Keratinocyte (primary cell): ENCODE measurements around the gene RGL1. TPM values are rescaled to one million over a fixed set of nuclear protein-coding genes. Genes with fewer than 3 reads are reported as not detected.
A peak's percentile ranks its signal among the peaks of the same experiment; 100 is the strongest.

ENCODE experiments used
- DNase-seq: peaks from one replicate; pipeline ENCODE4 v3.0.0-alpha.2; 2011; ENCODE audit warnings: low read depth, missing footprints, low spot score
- FAIRE-seq: peaks from 2 replicates; lab custom pipeline; 2011; peaks lifted over from hg19 to GRCh38; lab: Jason Lieb, UNC
- H2AFZ ChIP-seq: 2 replicates; pipeline ENCODE4 v1.6.0; 2012; ENCODE audit warnings: low read length, control low read depth, inconsistent platforms; ENCODE audit not compliant: control insufficient read depth
- H3K27ac ChIP-seq: 2 replicates; pipeline ENCODE4 v1.5.1; 2011; ENCODE audit warnings: low read length; ENCODE audit not compliant: control insufficient read depth, insufficient read depth
- H3K27me3 ChIP-seq: 3 replicates; pipeline ENCODE4 v1.6.0; 2011; ENCODE audit warnings: low read length; ENCODE audit not compliant: control insufficient read depth, insufficient read depth; ENCODE audit errors: extremely low read depth
- H3K36me3 ChIP-seq, 2 experiments: 2 replicates in 1 of 2; 3 replicates in 1 of 2; pipeline ENCODE4 v1.5.1; 2011; ENCODE audit warnings: low read length in 2 of 2, mild to moderate bottlenecking in 1 of 2; ENCODE audit not compliant: control insufficient read depth in 2 of 2, insufficient read depth in 2 of 2; ENCODE audit errors: extremely low read depth in 1 of 2
- H3K4me1 ChIP-seq: 3 replicates; pipeline ENCODE4 v1.5.1; 2011; ENCODE audit warnings: low read length; ENCODE audit not compliant: control insufficient read depth, insufficient read depth; ENCODE audit errors: extremely low read depth
- H3K4me2 ChIP-seq: 3 replicates; pipeline ENCODE4 v1.6.0; 2011; ENCODE audit warnings: low read depth, low read length; ENCODE audit not compliant: control insufficient read depth, insufficient read depth; ENCODE audit errors: extremely low read depth
- H3K4me3 ChIP-seq, 3 experiments: fragments of 200-600 bp in 1 of 3; sonication (generic) in 1 of 3; 2 replicates in 2 of 3; 3 replicates in 1 of 3; pipeline ENCODE4 v1.5.1; 2011 to 2016; ENCODE audit warnings: low read length in 3 of 3, mild to moderate bottlenecking in 3 of 3, control low read depth in 2 of 3, inconsistent platforms in 1 of 3, low read depth in 1 of 3, mixed read lengths in 1 of 3, mixed run types in 1 of 3, moderate library complexity in 1 of 3; ENCODE audit not compliant: control insufficient read depth in 2 of 3, insufficient read depth in 2 of 3; ENCODE audit errors: extremely low read depth in 1 of 3
- H3K79me2 ChIP-seq: 2 replicates; pipeline ENCODE4 v1.6.0; 2012; ENCODE audit warnings: low read length; ENCODE audit not compliant: control insufficient read depth, insufficient read depth
- H3K9ac ChIP-seq: 3 replicates; pipeline ENCODE4 v1.6.0; 2011; ENCODE audit warnings: low read length; ENCODE audit not compliant: control insufficient read depth, insufficient read depth; ENCODE audit errors: extremely low read depth
- H3K9me1 ChIP-seq: 3 replicates; pipeline ENCODE4 v1.6.0; 2011; ENCODE audit warnings: low read length; ENCODE audit not compliant: control insufficient read depth, insufficient read depth; ENCODE audit errors: extremely low read depth
- H3K9me3 ChIP-seq: 2 replicates; pipeline ENCODE4 v1.5.1; 2012; ENCODE audit warnings: low read depth, low read length; ENCODE audit not compliant: control insufficient read depth
- H4K20me1 ChIP-seq: 3 replicates; pipeline ENCODE4 v1.6.0; 2011; ENCODE audit warnings: low read length; ENCODE audit not compliant: control insufficient read depth, insufficient read depth; ENCODE audit errors: extremely low read depth
- CTCF ChIP-seq, 3 experiments: IDR thresholded peaks in 1 of 3; conservative IDR thresholded peaks in 1 of 3; optimal IDR thresholded peaks in 1 of 3; 2 replicates in 2 of 3; 3 replicates in 1 of 3; pipeline versions ENCODE3 to v1.5.1; 2011; ENCODE audit warnings: low read length in 3 of 3, mild to moderate bottlenecking in 3 of 3, moderate library complexity in 2 of 3, control low read depth in 1 of 3, inconsistent platforms in 1 of 3; ENCODE audit not compliant: insufficient read depth in 2 of 3; ENCODE audit errors: extremely low read depth in 1 of 3
- EZH2 ChIP-seq: IDR thresholded peaks from one replicate; pipeline ENCODE4 v1.6.1; 2012; ENCODE audit warnings: inconsistent platforms, mild to moderate bottlenecking, low read length, moderate library complexity
- dilution Hi-C: fragments of 300-500 bp; cut with MboI; formaldehyde crosslinking; loops from one replicate; pipeline ENCODE4 v1.7.0; 2020; ENCODE audit warnings: low sequenced_read_pairs; ENCODE audit not compliant: extremely low pct_ligation_motif_present
- polyA minus RNA-seq, 3 experiments: library from RNA; depleted of rRNA, polyadenylated mRNA; stranded (reverse); fragments of >200 nt; gene quantifications; 1 replicate in 1 of 3; 2 replicates in 1 of 3; 3 replicates in 1 of 3; pipeline ENCODE4 v1.2.3, GENCODE V29; 2011
- polyA plus RNA-seq, 5 experiments: library from polyadenylated mRNA; depleted of rRNA in 3 of 5; stranded (reverse) in 3 of 5; stranded (forward) in 1 of 5; unstranded in 1 of 5; fragments of >200 nt; gene quantifications; 1 replicate in 1 of 5; 2 replicates in 3 of 5; 3 replicates in 1 of 5; pipeline versions ENCODE4 v1.2.1 to v1.2.3, GENCODE V29; 2011 to 2012; ENCODE audit warnings: missing spikeins in 2 of 5, low read depth in 1 of 5, low replicate concordance in 1 of 5

Gene RGL1
- polyA plus RNA-seq (0.88 to 1.5 TPM (median 1.2 TPM) in 3 replicates), polyA minus RNA-seq (0.82 to 1.8 TPM (median 1.5 TPM) in 3 replicates)
- polyA plus RNA-seq (2011; ENCODE audit: low read depth), result 0.65 TPM
- 0.78 and 0.83 TPM in 2 replicates for polyA plus RNA-seq (2011; cell fraction: cytosol; rRNA removed)
- 1.1 and 1.4 TPM in 2 replicates for polyA plus RNA-seq (2011; cell fraction: nucleus; rRNA removed)
- polyA plus RNA-seq (2012; ENCODE audit: low replicate concordance), result 0.69 and 1.1 TPM in 2 replicates
- polyA minus RNA-seq (2011; cell fraction: cytosol; rRNA and poly(A)+ RNA removed), result 0.58 TPM
- 0.63 and 1.2 TPM in 2 replicates for polyA minus RNA-seq (2011; cell fraction: nucleus; rRNA and poly(A)+ RNA removed)

GRCh38 chr1:183804916-183805841 is at the start of gene RGL1:
RGL1 (plus strand) TSS chr1:183805120; CDS start chr1:183805298, 178 bp downstream.
- H3K4me3 ChIP-seq, result peak within 1 kb of the TSS; percentile 32 to 89 (median 77)
- dilution Hi-C loops, result no loop called here
- H3K27ac ChIP-seq, result peak within 1 kb of the TSS; percentile 5
- H3K36me3 ChIP-seq, result no peaks in the 10 kb centered on the region
- peak within 1 kb of the TSS; percentile 70 for H2AFZ ChIP-seq
- H3K4me1 ChIP-seq, result peaks cover 27% of the 10 kb centered on the region
- H3K9me1 ChIP-seq, result no peaks in the 10 kb centered on the region
- H3K4me2 ChIP-seq, result peak within 1 kb of the TSS; percentile 100
- peak within 1 kb of the TSS; percentile 68 for H3K9ac ChIP-seq
- peaks cover 3% of the 10 kb centered on the region for H3K9me3 ChIP-seq
- DNase-seq (no peak), FAIRE-seq (peak; percentile 60)
- TF ChIP-seq CTCF (optimal IDR thresholded peaks at IDR 0.05 in 1 of 3, IDR thresholded peaks at IDR 0.05 in 1 of 3, conservative IDR thresholded peaks at IDR 0.05 in 1 of 3; ENCODE audit: extremely low read depth in 1 of 3, insufficient read depth in 2 of 3, low read length in 3 of 3), result no peak
- TF ChIP-seq EZH2, result no peak
- no peaks in the 10 kb centered on the region for H3K27me3 ChIP-seq
- H4K20me1 ChIP-seq, result no peaks in the 10 kb centered on the region
- no peaks in the 10 kb centered on the region for H3K79me2 ChIP-seq

- TF ChIP-seq EZH2 (no peak), CTCF (optimal IDR thresholded peaks at IDR 0.05 in 1 of 3, IDR thresholded peaks at IDR 0.05 in 1 of 3, conservative IDR thresholded peaks at IDR 0.05 in 1 of 3; ENCODE audit: extremely low read depth in 1 of 3, insufficient read depth in 2 of 3, low read length in 3 of 3) (no peak)
- Histone ChIP-seq H3K9me3 (no peaks in the 10 kb centered on the region), H3K79me2 (no peaks in the 10 kb centered on the region), H3K9me1 (no peaks in the 10 kb centered on the region), H3K9ac (no peak overlapping the region), H3K4me3 (no peak overlapping the region), H3K4me2 (peak overlapping the region; percentile 39), H3K27me3 (no peaks in the 10 kb centered on the region), H4K20me1 (no peaks in the 10 kb centered on the region), H3K4me1 (peaks cover 36% of the 10 kb centered on the region), H2AFZ (peak overlapping the region; percentile 68), H3K27ac (no peak overlapping the region), H3K36me3 (no peaks in the 10 kb centered on the region)
- FAIRE-seq (peak; percentile 67), DNase-seq (no peak)
- dilution Hi-C loops, result no loop called here
Measured at GRCh38 chr1:183756326-183756725, 48.6 kb upstream of the RGL1 start.
